Stimulated activated CD4-positive, alpha-beta T cell treated with anti-CD3 and anti-CD28 coated beads, Interleukin-1b, Interleukin-23, amount 100 ng/mL, for 4 hours (primary cell): ENCODE data around the gene HDAC8.
"Not testable (repeated sequence)": the region's sequence is repeated elsewhere in the genome, so short reads cannot be mapped to it uniquely, and the experiment has no call there.

Source experiments
- DNase-seq, 2 donors: peaks; one replicate each; pipeline ENCODE4 v3.0.0-alpha.2; 2020; ENCODE audit warnings: low read depth in 2 of 2

HDAC8 gene

GRCh38 chrX:72461288-72461687 is 111.4 kb downstream of the HDAC8 start:
- no peak for DNase-seq

GRCh38 chrX:72460715-72461114 is 111.9 kb downstream of the HDAC8 start:
- no peak for DNase-seq

GRCh38 chrX:72449034-72449433 is 123.6 kb downstream of the HDAC8 start:
- not testable (repeated sequence) for DNase-seq

GRCh38 chrX:72440764-72441163 is 131.9 kb downstream of the HDAC8 start:
- DNase-seq, result not testable (repeated sequence)

GRCh38 chrX:72436010-72436409 is 136.6 kb downstream of the HDAC8 start:
- no peak for DNase-seq

- DNase-seq, result no peak
Observed at GRCh38 chrX:72430405-72430968, 142.2 kb downstream of the HDAC8 start.

- DNase-seq, result no peak
Observed at GRCh38 chrX:72421797-72422196, 150.8 kb downstream of the HDAC8 start.

GRCh38 chrX:72409993-72410392 is 162.7 kb downstream of the HDAC8 start:
- no peak for DNase-seq

- no peak for DNase-seq
Observed at GRCh38 chrX:72408885-72409284, 163.8 kb downstream of the HDAC8 start.

GRCh38 chrX:72405136-72405535 is 167.5 kb downstream of the HDAC8 start:
- not testable (repeated sequence) for DNase-seq

GRCh38 chrX:72402614-72403013 is 170.0 kb downstream of the HDAC8 start:
- no peak for DNase-seq

GRCh38 chrX:72399816-72400215 is 172.8 kb downstream of the HDAC8 start:
- no peak for DNase-seq

- no peak for DNase-seq
Observed at GRCh38 chrX:72396117-72396516, 176.5 kb downstream of the HDAC8 start.

GRCh38 chrX:72395237-72395636 is 177.4 kb downstream of the HDAC8 start:
- no peak for DNase-seq

GRCh38 chrX:72394518-72395170 is 178.0 kb downstream of the HDAC8 start:
- DNase-seq, result no peak

- no peak for DNase-seq
Observed at GRCh38 chrX:72393836-72394517, 178.7 kb downstream of the HDAC8 start.

GRCh38 chrX:72392816-72393800 is 179.5 kb downstream of the HDAC8 start:
- DNase-seq, result no peak

GRCh38 chrX:72392042-72392441 is 180.6 kb downstream of the HDAC8 start:
- DNase-seq, result no peak

- no peak for DNase-seq
Observed at GRCh38 chrX:72387247-72387646, 185.4 kb downstream of the HDAC8 start.

- DNase-seq, result no peak
Observed at GRCh38 chrX:72382202-72382595, 190.4 kb downstream of the HDAC8 start.

GRCh38 chrX:72381439-72382201 is 191.0 kb downstream of the HDAC8 start:
- DNase-seq, result no peak
